Urinary bladder (tissue), 4 donors: ENCODE measurements around the gene SYT17. TPM values are rescaled to one million over a fixed set of nuclear protein-coding genes. Genes with fewer than 3 reads are reported as not detected.

Source experiments
- DNase-seq: peaks from one replicate; pipeline ENCODE4 v3.0.0-alpha.2; 2015; ENCODE audit errors: extremely low spot score
- H3K27ac ChIP-seq: one replicate; pipeline ENCODE4 v1.5.1; 2013; ENCODE audit warnings: low read depth, mild to moderate bottlenecking, moderate library complexity
- H3K36me3 ChIP-seq: one replicate; pipeline ENCODE4 v1.6.1; 2013; ENCODE audit warnings: mild to moderate bottlenecking, moderate library complexity; ENCODE audit not compliant: insufficient read depth
- H3K4me1 ChIP-seq: one replicate; pipeline ENCODE4 v1.6.1; 2013; ENCODE audit warnings: mild to moderate bottlenecking, moderate library complexity; ENCODE audit not compliant: insufficient read depth
- H3K4me3 ChIP-seq: one replicate; pipeline ENCODE4 v1.5.1; 2013; ENCODE audit warnings: low read depth, low read length
- WGBS: extraction: QIAGEN DNeasy Blood & Tissue Kit; methylation state at CpG from one replicate; pipeline ENCODE4 v1.1.7; 2013; 5-methylcytosine and 5-hydroxymethylcytosine counted together
- polyA plus RNA-seq: library from polyadenylated mRNA; stranded (reverse); fragments of 200-250 nt; gene quantifications from one replicate; pipeline ENCODE4 v1.2.3, GENCODE V29; 2013
- total RNA-seq: library from RNA; depleted of rRNA; stranded (reverse); fragments of >200 nt; gene quantifications from one replicate; pipeline ENCODE4 v1.2.3, GENCODE V29; 2014
- donor health status: healthy with polysubstance abuse.
- donor health status: healthy.

The SYT17 gene
- total and polyA plus RNA-seq, 2 donors: 1.8 to 6.5 TPM

DNA sequence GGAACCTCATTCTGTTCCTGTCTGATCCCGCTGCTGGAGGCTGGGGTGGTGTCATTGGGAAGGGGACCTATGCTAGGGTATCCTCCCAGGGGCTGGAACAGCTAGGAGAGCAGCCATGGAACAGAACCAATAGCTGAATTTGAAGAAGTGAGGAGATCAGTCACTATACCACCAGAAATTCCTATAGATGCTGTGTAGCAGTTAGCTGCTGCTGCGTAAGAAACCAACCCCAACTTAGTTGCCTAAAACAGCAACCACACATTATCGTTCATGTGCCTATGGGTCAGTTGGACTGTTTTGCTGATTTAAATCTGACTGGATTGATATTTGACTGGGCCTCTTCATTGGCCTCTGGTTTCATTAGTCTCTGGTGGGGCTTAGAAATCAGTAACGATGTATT is 20.4 kb upstream of the SYT17 start:
- Histone ChIP-seq H3K4me3 (no peak overlapping the region), H3K4me1 (no peaks in the 10 kb centered on the region), H3K36me3 (no peaks in the 10 kb centered on the region), H3K27ac (no peak overlapping the region)
- no peak for DNase-seq
- 96% methylated on average over 4 of the region's 4 CpGs for WGBS

DNA sequence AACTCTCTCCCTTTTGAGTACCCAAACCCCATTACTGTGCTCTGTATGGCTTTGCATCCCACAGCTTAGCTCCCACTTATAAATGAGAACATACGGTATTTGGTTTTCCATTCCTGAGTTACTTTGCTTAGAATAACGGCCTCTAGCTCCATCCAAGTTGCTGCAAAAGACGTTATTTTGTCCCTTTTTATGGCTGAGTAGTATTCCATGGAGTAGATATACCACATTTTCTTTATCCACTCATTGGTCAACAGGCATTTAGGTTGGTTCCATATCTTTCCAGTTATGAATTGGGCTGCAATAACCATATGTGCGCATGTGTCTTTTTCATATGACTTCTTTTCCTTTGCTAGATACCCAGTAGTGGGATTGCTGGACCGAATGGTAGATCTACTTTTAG is 19.9 kb upstream of the SYT17 start:
- no peaks in the 10 kb centered on the region for H3K4me1 ChIP-seq
- H3K27ac ChIP-seq: no peak overlapping the region
- no peaks in the 10 kb centered on the region for H3K36me3 ChIP-seq
- H3K4me3 ChIP-seq: no peak overlapping the region
- 92% methylated on average over 5 of the region's 5 CpGs for WGBS
- DNase-seq: no peak

DNA sequence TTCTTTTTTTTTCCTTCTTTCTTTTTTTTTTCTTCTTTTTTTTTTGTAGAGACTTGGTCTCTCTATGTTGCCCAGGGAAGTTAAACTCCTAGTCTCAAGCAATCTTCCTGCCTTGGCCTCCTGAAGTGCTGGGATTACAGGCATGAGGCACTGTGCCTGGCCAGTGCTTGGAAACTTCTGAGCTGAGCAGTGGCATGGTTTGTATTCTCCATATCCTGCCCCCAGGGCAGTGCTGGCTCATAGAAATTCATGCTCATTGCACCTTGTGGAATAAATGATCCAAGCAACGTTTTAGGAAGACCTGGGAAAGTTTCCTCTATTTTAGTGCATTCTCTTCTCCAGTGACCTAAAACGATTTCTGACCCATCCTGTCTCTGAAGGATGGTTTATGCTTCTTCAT is 16.7 kb upstream of the SYT17 start:
- no peaks in the 10 kb centered on the region for H3K36me3 ChIP-seq
- no peak overlapping the region for H3K4me3 ChIP-seq
- H3K4me1 ChIP-seq: no peaks in the 10 kb centered on the region
- DNase-seq: no peak
- WGBS: 57% methylated on average over 2 of the region's 2 CpGs
- no peak overlapping the region for H3K27ac ChIP-seq

DNA sequence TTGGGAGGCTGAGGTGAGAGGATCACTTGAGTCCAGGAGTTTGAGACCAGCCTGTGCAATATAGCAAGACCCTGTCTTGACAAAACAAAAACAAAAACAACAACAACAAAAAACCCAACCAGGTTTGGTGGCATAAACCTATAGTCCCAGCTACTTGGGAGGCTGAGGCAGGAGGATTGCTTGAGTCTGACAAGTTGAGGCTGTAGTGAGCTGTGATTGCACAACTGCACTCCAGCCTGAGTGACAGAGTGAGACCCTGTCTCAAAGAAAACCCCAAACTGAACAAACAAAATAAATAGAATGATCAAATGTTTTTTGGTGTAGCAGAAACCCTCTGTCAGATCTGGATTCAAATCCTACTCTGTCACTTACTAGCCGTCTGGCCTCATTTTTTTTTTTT is 16.0 kb upstream of the SYT17 start:
- WGBS: 83% methylated on average over 1 of the region's 1 CpG
- H3K27ac ChIP-seq: no peak overlapping the region
- H3K4me3 ChIP-seq: no peak overlapping the region
- H3K4me1 ChIP-seq: no peaks in the 10 kb centered on the region
- DNase-seq: no peak
- H3K36me3 ChIP-seq: no peaks in the 10 kb centered on the region

DNA sequence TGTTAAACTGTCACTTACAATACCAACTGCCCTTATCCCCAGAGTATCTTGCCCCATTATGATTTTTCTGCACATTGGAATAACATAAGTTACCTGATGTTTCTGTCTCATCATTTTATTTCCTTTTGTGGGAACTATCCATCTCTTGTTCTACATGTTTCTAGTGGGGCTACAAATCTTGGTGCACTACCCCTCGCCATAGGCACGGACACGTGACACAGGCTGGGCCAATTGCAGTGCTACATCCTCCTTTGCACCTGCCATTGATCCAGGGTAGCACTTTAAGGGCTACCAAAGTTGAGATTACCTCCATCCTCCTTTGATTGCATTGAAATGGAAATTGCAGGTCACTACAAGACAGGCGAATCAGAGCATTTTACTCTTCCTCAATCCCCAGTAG is 14.2 kb upstream of the SYT17 start:
- no peaks in the 10 kb centered on the region for H3K4me1 ChIP-seq
- no peak overlapping the region for H3K27ac ChIP-seq
- DNase-seq: no peak
- no peaks in the 10 kb centered on the region for H3K36me3 ChIP-seq
- no peak overlapping the region for H3K4me3 ChIP-seq
- 68% methylated on average over 4 of the region's 4 CpGs for WGBS

DNA sequence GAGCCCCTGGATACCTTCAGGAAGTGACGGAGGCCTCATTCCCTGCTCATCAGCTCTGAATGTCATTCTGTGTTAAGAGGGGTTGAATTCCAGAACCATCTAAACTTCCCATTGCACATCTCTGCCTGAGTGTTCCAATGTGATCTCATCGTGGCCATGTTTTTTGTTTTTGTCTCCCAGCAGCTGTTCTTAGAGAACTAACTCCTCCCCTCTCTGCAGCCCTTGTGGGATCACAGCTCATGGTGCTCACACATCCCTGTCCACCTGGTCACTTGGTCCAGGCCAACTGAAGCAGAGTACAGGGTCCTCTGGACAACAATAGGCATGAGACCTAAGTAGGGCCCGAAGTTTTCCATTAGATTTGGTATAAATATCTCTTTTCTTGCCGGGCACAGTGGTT is 6.0 kb upstream of the SYT17 start:
- H3K36me3 ChIP-seq: no peaks in the 10 kb centered on the region
- DNase-seq: no peak
- no peaks in the 10 kb centered on the region for H3K4me1 ChIP-seq
- no peak overlapping the region for H3K4me3 ChIP-seq
- 72% methylated on average over 4 of the region's 4 CpGs for WGBS
- no peak overlapping the region for H3K27ac ChIP-seq

DNA sequence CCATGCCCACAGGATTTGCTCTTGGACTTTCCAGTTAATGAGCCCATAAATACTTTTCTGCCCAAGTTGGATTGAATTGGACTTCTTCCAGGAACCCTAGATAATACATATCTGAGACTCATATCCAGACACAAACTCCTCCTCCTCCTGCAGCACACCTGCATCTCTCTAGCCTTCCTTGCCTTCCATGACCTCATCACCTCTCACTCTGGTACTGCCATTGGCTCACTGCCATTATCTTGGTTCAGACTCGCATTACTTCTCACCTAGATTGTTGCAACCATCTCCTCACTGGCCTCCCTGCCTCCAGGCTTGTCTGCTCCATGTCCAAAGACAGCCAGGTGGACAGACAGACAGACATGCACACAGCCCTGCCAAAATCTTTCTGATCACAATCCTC is 4.8 kb upstream of the SYT17 start:
- 88% methylated on average over 1 of the region's 1 CpG for WGBS

DNA sequence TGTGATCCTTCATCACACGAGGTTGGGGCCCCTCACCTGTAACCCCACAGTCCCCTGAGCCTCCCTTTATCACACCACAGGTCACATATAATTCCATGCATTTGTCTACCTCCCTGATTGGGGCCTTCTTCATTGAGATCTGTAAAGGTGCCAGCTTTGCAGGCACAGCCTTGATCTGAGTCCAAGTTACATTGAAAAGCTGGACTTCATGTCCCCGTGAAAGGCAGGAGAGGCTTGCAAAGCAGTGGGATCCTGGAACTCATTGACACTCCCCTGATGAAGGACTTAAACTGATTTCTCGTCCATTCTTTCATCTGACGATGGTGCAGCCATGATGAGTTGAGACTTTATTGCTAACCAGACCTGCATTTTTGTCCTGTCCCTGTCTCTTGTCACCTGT is 3.8 kb upstream of the SYT17 start:
- no peak for DNase-seq
- Histone ChIP-seq H3K36me3 (no peaks in the 10 kb centered on the region), H3K4me3 (no peak overlapping the region), H3K4me1 (no peaks in the 10 kb centered on the region), H3K27ac (no peak overlapping the region)
- 67% methylated on average over 4 of the region's 4 CpGs for WGBS

More for the DNA sequence above, 4.8 kb upstream of the SYT17 start:
- no peak for DNase-seq
- Histone ChIP-seq H3K4me3 (no peak overlapping the region), H3K36me3 (no peaks in the 10 kb centered on the region), H3K4me1 (no peaks in the 10 kb centered on the region), H3K27ac (no peak overlapping the region)

DNA sequence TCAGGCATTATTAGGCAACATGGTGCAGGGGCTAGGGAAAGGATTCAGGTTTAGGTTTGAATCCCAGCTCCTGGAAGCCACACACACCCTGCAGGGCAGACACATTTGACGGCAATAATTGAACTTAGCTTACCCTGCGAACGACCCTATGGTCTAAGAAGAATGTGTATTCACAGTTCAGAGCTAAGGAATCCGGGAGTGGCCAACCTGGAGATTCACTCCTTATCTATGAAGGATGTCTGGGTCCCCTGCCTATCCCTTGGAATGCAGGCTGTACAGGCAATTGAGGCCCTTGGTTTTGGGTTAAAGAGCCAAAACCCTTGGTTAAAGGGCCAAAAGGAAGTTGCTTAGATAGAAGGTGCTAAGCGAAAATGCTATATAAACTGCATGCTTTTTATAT is 2.9 kb upstream of the SYT17 start:
- WGBS: 69% methylated on average over 5 of the region's 5 CpGs
- no peak overlapping the region for H3K4me3 ChIP-seq

DNA sequence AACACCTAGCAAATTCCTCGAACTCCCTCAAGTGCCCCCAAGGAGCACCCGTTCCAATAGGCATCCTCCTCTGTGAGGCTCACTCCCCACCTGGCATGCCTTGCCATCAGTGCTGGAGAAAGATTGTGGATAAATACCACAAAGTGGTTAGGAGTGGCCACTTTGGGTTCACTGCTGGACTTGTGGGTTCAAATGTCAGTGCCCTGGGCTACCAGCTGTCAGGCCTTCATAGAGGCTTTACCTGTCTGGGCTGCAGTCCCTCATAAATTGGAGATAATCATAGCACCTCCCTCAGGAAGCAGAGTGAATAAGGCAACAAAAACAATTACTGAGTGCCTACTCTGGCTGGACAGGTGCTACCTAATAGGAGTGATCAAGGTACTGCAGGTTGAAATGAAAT is 1.5 kb upstream of the SYT17 start:
- Histone ChIP-seq H3K27ac (no peak overlapping the region), H3K4me3 (no peak overlapping the region), H3K4me1 (no peaks in the 10 kb centered on the region), H3K36me3 (no peaks in the 10 kb centered on the region)
- no peak for DNase-seq
- WGBS: 77% methylated on average over 2 of the region's 2 CpGs

More for the DNA sequence above, 2.9 kb upstream of the SYT17 start:
- H3K27ac ChIP-seq: no peak overlapping the region
- DNase-seq: no peak
- no peaks in the 10 kb centered on the region for H3K36me3 ChIP-seq
- no peaks in the 10 kb centered on the region for H3K4me1 ChIP-seq

DNA sequence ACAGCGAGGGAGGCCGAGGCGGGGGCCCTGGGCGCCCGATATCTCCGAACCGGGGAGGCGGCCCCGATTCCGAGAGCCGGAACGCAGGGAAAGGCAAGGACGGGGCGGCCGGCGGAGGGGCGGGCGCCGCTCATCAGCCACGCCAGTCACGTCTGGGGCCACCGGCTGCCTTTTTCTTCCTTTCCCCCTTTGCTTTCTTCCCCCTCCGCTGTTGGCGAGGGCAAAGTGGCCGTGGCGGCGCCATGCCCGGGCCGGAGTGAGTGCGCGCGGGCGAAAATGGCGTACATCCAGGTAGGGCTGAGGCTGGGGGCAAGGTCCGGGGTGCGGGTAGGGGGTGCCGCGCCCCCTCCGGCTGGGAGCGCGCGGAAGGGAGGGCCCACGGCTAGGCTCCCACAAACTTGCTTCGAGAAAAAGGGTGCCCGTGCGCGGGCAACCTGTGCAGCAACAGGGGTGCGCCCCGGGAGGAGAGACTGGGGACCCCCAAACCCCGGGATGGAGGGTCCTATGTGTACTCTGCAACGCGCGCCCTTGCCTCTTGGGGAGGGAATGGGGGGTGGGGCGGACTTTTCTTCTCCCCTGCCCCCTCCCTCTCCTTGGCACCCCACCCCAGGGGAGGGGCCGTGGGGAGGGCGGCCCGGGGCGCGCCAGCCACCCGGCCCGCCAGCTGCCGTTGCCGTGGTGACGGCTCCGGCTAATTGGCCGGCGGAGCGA is 486 bp downstream of the SYT17 start:
- no peak for DNase-seq
- no peaks in the 10 kb centered on the region for H3K4me1 ChIP-seq
- H3K4me3 ChIP-seq: peak overlapping the region; percentile 71
- WGBS: under 1% methylated on average over 68 of the region's 68 CpGs
- H3K36me3 ChIP-seq: no peaks in the 10 kb centered on the region
- H3K27ac ChIP-seq: no peak overlapping the region

DNA sequence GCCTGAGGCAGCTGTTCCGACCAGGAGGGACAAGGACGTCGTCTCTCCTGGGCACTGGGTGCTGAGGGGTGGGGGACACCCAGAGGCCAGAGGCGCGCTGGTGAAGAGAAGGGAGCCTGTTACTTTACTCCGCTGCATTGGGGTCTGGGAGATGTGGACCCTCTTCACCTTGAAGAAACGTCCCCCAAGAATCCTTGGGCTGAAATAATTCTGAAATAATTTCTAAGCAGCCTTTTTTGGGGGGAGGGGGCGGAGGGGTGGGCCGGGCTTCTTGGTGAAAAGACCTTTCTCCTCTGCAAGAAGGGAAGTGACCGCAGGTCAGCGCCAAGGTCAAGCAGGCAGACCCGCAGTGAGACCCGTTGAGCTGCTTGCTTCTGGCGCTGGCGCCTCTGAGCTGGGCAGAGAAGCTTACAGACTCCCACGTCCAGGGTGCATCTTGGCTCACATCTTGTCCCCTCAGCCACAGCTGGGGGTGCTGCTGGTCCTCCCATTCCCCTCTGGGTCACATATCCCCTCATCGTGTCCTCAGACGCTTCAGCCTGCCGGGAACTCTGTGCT is 1.1 kb downstream of the SYT17 start:
- no peak overlapping the region for H3K27ac ChIP-seq
- 21% methylated on average over 19 of the region's 19 CpGs for WGBS
- H3K36me3 ChIP-seq: no peaks in the 10 kb centered on the region
- no peaks in the 10 kb centered on the region for H3K4me1 ChIP-seq
- DNase-seq: no peak
- peak overlapping the region; percentile 71 for H3K4me3 ChIP-seq

DNA sequence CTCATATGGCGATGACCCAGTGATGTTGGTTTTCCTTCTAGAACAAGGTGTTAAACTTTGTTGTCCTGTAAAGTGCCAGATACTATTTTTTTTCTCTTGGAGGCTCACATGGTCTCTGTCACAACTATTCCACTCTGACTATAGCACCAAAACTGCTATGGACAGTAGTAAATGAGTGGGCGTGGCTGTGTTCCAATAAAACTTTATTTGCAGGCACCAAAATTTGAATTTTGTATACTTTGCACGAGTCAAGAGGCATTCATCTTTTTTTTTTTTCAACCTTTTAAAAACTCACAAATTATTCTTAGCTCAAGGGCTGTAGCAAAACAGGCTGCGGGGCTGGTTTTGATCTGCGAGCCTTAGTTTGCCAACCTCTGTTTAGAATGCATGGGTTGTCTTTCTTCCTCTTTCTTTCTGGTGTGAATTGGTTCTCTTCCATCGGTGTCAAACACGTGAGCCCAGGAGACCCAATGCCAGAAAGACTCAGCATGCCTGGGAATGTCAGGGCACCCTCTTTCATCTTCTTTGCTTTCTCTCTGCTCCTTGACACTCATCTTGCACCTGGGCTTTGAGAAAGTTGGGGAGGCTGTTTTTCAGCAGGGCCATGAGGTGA is 2.1 kb downstream of the SYT17 start:
- Histone ChIP-seq H3K36me3 (no peaks in the 10 kb centered on the region), H3K4me3 (no peak overlapping the region), H3K4me1 (no peaks in the 10 kb centered on the region), H3K27ac (no peak overlapping the region)
- whole genome bisulfite sequencing: 76% methylated on average over 7 of the region's 7 CpGs
- DNase-seq: no peak

DNA sequence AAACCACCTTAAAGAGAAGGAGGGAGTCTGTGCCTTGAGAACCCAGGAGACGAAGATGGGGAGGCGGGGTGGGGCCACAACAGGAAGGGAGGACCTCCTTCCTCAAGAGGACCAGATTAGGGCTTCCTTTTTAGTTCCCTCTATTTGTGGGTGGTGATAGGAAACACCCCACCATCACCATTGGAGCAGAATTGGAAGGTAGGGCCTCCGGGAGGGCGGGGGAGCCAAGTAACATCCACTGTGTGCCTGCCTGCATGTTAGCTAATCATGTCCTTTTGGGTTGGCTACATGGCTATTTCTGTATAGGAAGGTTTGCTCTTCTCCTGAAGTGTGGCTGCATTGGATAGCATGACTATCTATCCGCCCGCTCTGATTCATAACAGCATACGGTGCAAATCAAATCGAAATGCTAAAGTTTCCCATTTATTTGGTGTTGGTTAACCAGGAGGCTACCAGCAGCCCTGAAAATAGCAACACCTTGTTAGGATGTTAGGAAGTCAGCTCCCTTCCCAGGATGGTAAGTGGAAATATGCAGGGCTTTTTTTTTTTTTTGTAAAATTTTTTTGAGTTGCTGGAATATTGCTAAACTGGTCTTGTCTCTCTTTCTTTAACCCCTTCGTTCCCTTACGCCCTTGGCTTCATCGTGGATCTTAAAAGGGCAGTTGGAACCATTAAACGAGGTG is 4.2 kb downstream of the SYT17 start:
- Histone ChIP-seq H3K36me3 (no peaks in the 10 kb centered on the region), H3K4me3 (no peak overlapping the region), H3K4me1 (no peaks in the 10 kb centered on the region), H3K27ac (no peak overlapping the region)
- DNase-seq: no peak
- WGBS: 82% methylated on average over 12 of the region's 12 CpGs
